ENCODE data around the gene RGS6. TPM values are rescaled to one million over a fixed set of nuclear protein-coding genes. Genes with fewer than 3 reads are reported as not detected.
A peak's percentile ranks its signal among the peaks of the same experiment; 100 is the strongest.

The RGS6 gene
- total RNA-seq, 3 donors from 2014 or later = 3.4 to 9.2 (median 4.5) TPM

- TF ChIP-seq POLR2AphosphoS5 (IDR thresholded peaks at IDR 0.05) = peak in 1 of 3 donors; percentile 18
- TF ChIP-seq POLR2A (IDR thresholded peaks at IDR 0.05) = no peak
- TF ChIP-seq CTCF (IDR thresholded peaks at IDR 0.05) = peak; percentile 76 to 84 (median 77)
- DNase-seq (ENCODE audit: low spot score in 2 of 2) = peak; percentile 71 to 91
- Histone ChIP-seq H3K9me3 (no peaks in the 10 kb centered on the region), H3K4me1 (no peaks in the 10 kb centered on the region), H3K27ac (no peak overlapping the region), H3K27me3 (no peaks in the 10 kb centered on the region), H3K36me3 (no peaks in the 10 kb centered on the region), H3K4me3 (no peak overlapping the region)
- intact Hi-C loops (cut with DNase I; ENCODE audit: low total_unique reads) = no loop called here
These were observed 488.7 kb downstream of the RGS6 start for GRCh38 chr14:72420749-72421474.

GRCh38 chr14:72423957-72424356 is 491.7 kb downstream of the RGS6 start:
- H3K27ac ChIP-seq = no peak overlapping the region
- no peaks in the 10 kb centered on the region for H3K27me3 ChIP-seq
- no peaks in the 10 kb centered on the region for H3K4me1 ChIP-seq
- TF ChIP-seq CTCF (IDR thresholded peaks at IDR 0.05) (no peak), POLR2AphosphoS5 (IDR thresholded peaks at IDR 0.05) (no peak), POLR2A (IDR thresholded peaks at IDR 0.05) (no peak)
- no peak overlapping the region for H3K4me3 ChIP-seq
- H3K9me3 ChIP-seq = peaks cover 0 to 5% of the 10 kb centered on the region in 2 donors
- no peak for DNase-seq (ENCODE audit: low spot score in 2 of 2)
- no peaks in the 10 kb centered on the region for H3K36me3 ChIP-seq
- intact Hi-C loops (cut with DNase I; ENCODE audit: low total_unique reads) = no loop called here

- no peaks in the 10 kb centered on the region for H3K27me3 ChIP-seq
- intact Hi-C loops (cut with DNase I; ENCODE audit: low total_unique reads) = no loop called here
- TF ChIP-seq CTCF (IDR thresholded peaks at IDR 0.05) = no peak
- TF ChIP-seq POLR2A (IDR thresholded peaks at IDR 0.05) = no peak
- no peak for TF ChIP-seq POLR2AphosphoS5 (IDR thresholded peaks at IDR 0.05)
- no peaks in the 10 kb centered on the region for H3K36me3 ChIP-seq
- H3K9me3 ChIP-seq = peaks cover 0 to 5% of the 10 kb centered on the region in 2 donors
- H3K4me3 ChIP-seq = no peak overlapping the region
- H3K27ac ChIP-seq = no peak overlapping the region
- H3K4me1 ChIP-seq = no peaks in the 10 kb centered on the region
- DNase-seq (ENCODE audit: low spot score in 2 of 2) = no peak
These were observed 498.2 kb downstream of the RGS6 start for GRCh38 chr14:72430457-72430856.

GRCh38 chr14:72432748-72433147 is 500.5 kb downstream of the RGS6 start:
- no peak for TF ChIP-seq POLR2A (IDR thresholded peaks at IDR 0.05)
- TF ChIP-seq CTCF (IDR thresholded peaks at IDR 0.05) = no peak
- no peak for TF ChIP-seq POLR2AphosphoS5 (IDR thresholded peaks at IDR 0.05)
- no peaks in the 10 kb centered on the region for H3K4me1 ChIP-seq
- H3K9me3 ChIP-seq = peaks cover 0 to 3% of the 10 kb centered on the region in 2 donors
- no peak for DNase-seq (ENCODE audit: low spot score in 2 of 2)
- H3K27me3 ChIP-seq = no peaks in the 10 kb centered on the region
- H3K27ac ChIP-seq = no peak overlapping the region
- intact Hi-C loops (cut with DNase I; ENCODE audit: low total_unique reads) = no loop called here
- H3K36me3 ChIP-seq = no peaks in the 10 kb centered on the region
- H3K4me3 ChIP-seq = no peak overlapping the region

GRCh38 chr14:72433511-72433910 is 501.3 kb downstream of the RGS6 start:
- Histone ChIP-seq H3K27ac (no peak overlapping the region), H3K4me3 (no peak overlapping the region), H3K9me3 (no peaks in the 10 kb centered on the region), H3K36me3 (no peaks in the 10 kb centered on the region), H3K27me3 (no peaks in the 10 kb centered on the region), H3K4me1 (no peaks in the 10 kb centered on the region)
- TF ChIP-seq POLR2AphosphoS5 (IDR thresholded peaks at IDR 0.05) = no peak
- no peak for TF ChIP-seq POLR2A (IDR thresholded peaks at IDR 0.05)
- DNase-seq (ENCODE audit: low spot score in 2 of 2) = no peak
- intact Hi-C loops (cut with DNase I; ENCODE audit: low total_unique reads) = no loop called here

Data from breast epithelium (tissue), 4 donors.